ENCODE measurements around the gene FAM234B. TPM values are rescaled to one million over a fixed set of nuclear protein-coding genes. Genes with fewer than 3 reads are reported as not detected.

The FAM234B gene
- polyA plus RNA-seq = 20.5 and 21.1 TPM in 2 replicates
- 47.2 and 50.5 TPM in 2 replicates for polyA minus RNA-seq

- Histone ChIP-seq H3K27me3 (ENCODE audit: insufficient read depth, low read depth, low read length) (no peaks in the 10 kb centered on the region), H3K79me2 (replicated peaks; ENCODE audit: insufficient read depth, low read length) (peaks cover 6% of the 10 kb centered on the region), H3K9me3 (ENCODE audit: low read length) (no peaks in the 10 kb centered on the region), H4K20me1 (ENCODE audit: insufficient read depth) (no peaks in the 10 kb centered on the region), H2AFZ (ENCODE audit: low read depth, low read length) (peak within 1 kb of the TSS; percentile 59), H3K9ac (ENCODE audit: low read length) (peak within 1 kb of the TSS; percentile 77), H3K4me2 (ENCODE audit: low read length) (peak within 1 kb of the TSS; percentile 71), H3K4me3 (ENCODE audit: low read length) (peak within 1 kb of the TSS; percentile 99), H3F3A (ENCODE audit: insufficient read depth, low read length, poor library complexity, severe bottlenecking) (no peaks in the 10 kb centered on the region), H3K9me2 (ENCODE audit: insufficient read depth, low read length) (no peaks in the 10 kb centered on the region), H3K36me3 (ENCODE audit: insufficient read depth, low read length) (no peaks in the 10 kb centered on the region), H3K27ac (ENCODE audit: low read length) (peak within 1 kb of the TSS; percentile 33)
- peak; percentile 92 for TF ChIP-seq MXI1 (conservative IDR thresholded peaks at IDR 0.05; ENCODE audit: poor library complexity, severe bottlenecking)
- peak; percentile 79 for TF ChIP-seq REST (IDR thresholded peaks at IDR 0.05; ENCODE audit: borderline replicate concordance)
- TF ChIP-seq SMC3 (conservative IDR thresholded peaks at IDR 0.05; ENCODE audit: poor library complexity) = peak; percentile 72
- TF ChIP-seq EP300 (conservative IDR thresholded peaks at IDR 0.05; ENCODE audit: poor library complexity, severe bottlenecking) = no peak
- TF ChIP-seq TAF1 (IDR thresholded peaks at IDR 0.05; ENCODE audit: low read depth) = peak; percentile 88
- peak; percentile 71 for TF ChIP-seq CTCF (IDR thresholded peaks at IDR 0.05; ENCODE audit: poor library complexity, severe bottlenecking)
- TF ChIP-seq RAD21 (conservative IDR thresholded peaks at IDR 0.05) = no peak
- TF ChIP-seq POLR2AphosphoS5 (IDR thresholded peaks at IDR 0.05) = peak; percentile 53
- TF ChIP-seq EZH2 (IDR thresholded peaks at IDR 0.05; ENCODE audit: borderline replicate concordance, insufficient read depth, low read length, poor library complexity, severe bottlenecking) = no peak
Measured at GRCh38 chr12:13044002-13044905, at the start of gene FAM234B. Gene FAM234B (plus strand): TSS chr12:13044381. CDS start chr12:13044404, 23 bp downstream.

GRCh38 chr12:12995088-12995487 lies 49.1 kb upstream of the FAM234B start:
- H2AFZ ChIP-seq (ENCODE audit: low read depth, low read length) = no peak overlapping the region
- no peaks in the 10 kb centered on the region for H3K27me3 ChIP-seq (ENCODE audit: insufficient read depth, low read depth, low read length)
- no peaks in the 10 kb centered on the region for H3K9me2 ChIP-seq (ENCODE audit: insufficient read depth, low read length)
- H3K9me3 ChIP-seq (ENCODE audit: low read length) = no peaks in the 10 kb centered on the region
- H3K27ac ChIP-seq (ENCODE audit: low read length) = no peak overlapping the region
- no peak overlapping the region for H3K9ac ChIP-seq (ENCODE audit: low read length)
- TF ChIP-seq MXI1 (conservative IDR thresholded peaks at IDR 0.05; ENCODE audit: poor library complexity, severe bottlenecking) (no peak), EZH2 (IDR thresholded peaks at IDR 0.05; ENCODE audit: borderline replicate concordance, insufficient read depth, low read length, poor library complexity, severe bottlenecking) (no peak), POLR2AphosphoS5 (IDR thresholded peaks at IDR 0.05) (no peak), SMC3 (conservative IDR thresholded peaks at IDR 0.05; ENCODE audit: poor library complexity) (no peak), TAF1 (IDR thresholded peaks at IDR 0.05; ENCODE audit: low read depth) (no peak), RAD21 (conservative IDR thresholded peaks at IDR 0.05) (no peak), REST (IDR thresholded peaks at IDR 0.05; ENCODE audit: borderline replicate concordance) (no peak), EP300 (conservative IDR thresholded peaks at IDR 0.05; ENCODE audit: poor library complexity, severe bottlenecking) (no peak), CTCF (IDR thresholded peaks at IDR 0.05; ENCODE audit: poor library complexity, severe bottlenecking) (no peak)
- H4K20me1 ChIP-seq (ENCODE audit: insufficient read depth) = no peaks in the 10 kb centered on the region
- no peaks in the 10 kb centered on the region for H3K36me3 ChIP-seq (ENCODE audit: insufficient read depth, low read length)
- H3K79me2 ChIP-seq (replicated peaks; ENCODE audit: insufficient read depth, low read length) = no peaks in the 10 kb centered on the region
- no peak overlapping the region for H3K4me3 ChIP-seq (ENCODE audit: low read length)
- no peaks in the 10 kb centered on the region for H3F3A ChIP-seq (ENCODE audit: insufficient read depth, low read length, poor library complexity, severe bottlenecking)
- H3K4me2 ChIP-seq (ENCODE audit: low read length) = no peak overlapping the region
